Thoracic aorta (tissue), 2 donors: ENCODE results near the gene AURKAIP1. TPM values are rescaled to one million over a fixed set of nuclear protein-coding genes. Genes with fewer than 3 reads are reported as not detected.

ENCODE experiments used
- ATAC-seq: fragments of 150-250 bp; one replicate; pipeline ENCODE4 v1.8.0; 2017; ENCODE audit warnings: low read depth; ENCODE audit not compliant: insufficient number of reproducible peaks, low FRiP score
- DNase-seq: peaks from one replicate; pipeline ENCODE4 v3.0.0-alpha.2; 2020; ENCODE audit warnings: low spot score
- H3K27ac ChIP-seq, 2 donors: fragments of 200-600 bp; sonication (generic); 1 replicate in 1 of 2; 2 replicates in 1 of 2; pipeline ENCODE4 v1.5.1; 2016; ENCODE audit warnings: mild to moderate bottlenecking in 2 of 2, moderate library complexity in 2 of 2
- H3K27me3 ChIP-seq: fragments of 200-600 bp; sonication (generic); replicated peaks from 2 replicates; pipeline ENCODE4 v1.6.0; 2016; ENCODE audit warnings: mild to moderate bottlenecking; ENCODE audit not compliant: insufficient read depth
- H3K36me3 ChIP-seq: fragments of 200-600 bp; sonication (generic); one replicate; pipeline ENCODE4 v1.5.1; 2016
- H3K4me1 ChIP-seq, 2 donors: fragments of 200-600 bp; sonication (generic); 1 replicate in 1 of 2; 2 replicates in 1 of 2; pipeline versions ENCODE4 v1.5.1 to v1.6.0; 2016; ENCODE audit warnings: low read depth in 2 of 2, mild to moderate bottlenecking in 1 of 2; ENCODE audit not compliant: control insufficient read depth in 1 of 2
- H3K4me3 ChIP-seq: fragments of 200-600 bp; sonication (generic); 2 replicates; pipeline ENCODE4 v1.5.1; 2016; ENCODE audit warnings: mild to moderate bottlenecking
- H3K9me3 ChIP-seq: fragments of 200-600 bp; sonication (generic); 2 replicates; pipeline ENCODE4 v1.5.1; 2016
- total RNA-seq, 2 donors: library from RNA; depleted of rRNA; stranded (reverse); fragments of >200 nt; gene quantifications; one replicate each; pipeline versions ENCODE4 v1.1.0 to v1.2.3, GENCODE V29; 2016
- TF ChIP-seq, protein P1 (sequence below): fragments of 200-600 bp; sonication (generic); IDR thresholded peaks from one replicate; pipeline ENCODE4 v1.5.1; 2019; ENCODE audit warnings: antibody characterized with exemption

The AURKAIP1 gene
- total RNA-seq, 2 donors from 2014 or later = 43.5 to 94.5 TPM

DNA sequence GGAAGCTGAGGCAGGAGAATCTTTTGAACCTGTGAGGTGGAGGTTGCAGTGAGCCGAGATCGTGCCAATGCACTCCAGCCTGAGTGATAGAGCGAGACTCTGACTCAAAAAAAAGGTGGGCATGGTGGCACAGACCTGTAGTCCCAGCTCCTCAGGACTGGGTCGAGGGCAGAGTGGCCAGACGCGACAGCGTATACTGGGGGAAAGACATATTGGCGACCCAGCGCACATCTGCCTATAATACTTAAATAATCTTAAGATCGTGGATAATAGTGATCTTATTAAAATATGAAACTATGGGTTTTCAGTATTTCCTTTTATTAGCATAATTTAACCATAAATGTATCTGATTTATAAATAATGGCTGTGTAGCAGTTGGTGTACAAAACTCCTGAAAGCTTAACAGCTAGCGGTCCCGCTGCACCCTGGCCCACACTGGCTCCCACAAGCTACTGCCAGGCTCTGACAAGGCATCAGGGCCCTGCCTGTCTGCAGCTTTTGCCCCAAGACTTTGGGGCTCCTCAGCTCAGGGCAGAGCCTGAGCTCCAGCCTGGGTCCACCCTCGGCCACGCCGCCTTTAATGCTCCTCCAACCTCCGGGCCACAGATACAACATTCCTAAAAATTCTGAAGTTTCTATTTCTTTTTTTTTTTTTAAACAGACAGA, 2.7 kb upstream of the AURKAIP1 start:
- Histone ChIP-seq H3K4me3 (no peak overlapping the region), H3K27ac (no peak overlapping the region), H3K4me1 (peaks cover 16 to 18% of the 10 kb centered on the region in 2 donors), H3K36me3 (peaks cover 7% of the 10 kb centered on the region), H3K9me3 (no peaks in the 10 kb centered on the region), H3K27me3 (no peaks in the 10 kb centered on the region)
- ATAC-seq (no peak), DNase-seq (no peak)
- TF ChIP-seq, protein P1, sequence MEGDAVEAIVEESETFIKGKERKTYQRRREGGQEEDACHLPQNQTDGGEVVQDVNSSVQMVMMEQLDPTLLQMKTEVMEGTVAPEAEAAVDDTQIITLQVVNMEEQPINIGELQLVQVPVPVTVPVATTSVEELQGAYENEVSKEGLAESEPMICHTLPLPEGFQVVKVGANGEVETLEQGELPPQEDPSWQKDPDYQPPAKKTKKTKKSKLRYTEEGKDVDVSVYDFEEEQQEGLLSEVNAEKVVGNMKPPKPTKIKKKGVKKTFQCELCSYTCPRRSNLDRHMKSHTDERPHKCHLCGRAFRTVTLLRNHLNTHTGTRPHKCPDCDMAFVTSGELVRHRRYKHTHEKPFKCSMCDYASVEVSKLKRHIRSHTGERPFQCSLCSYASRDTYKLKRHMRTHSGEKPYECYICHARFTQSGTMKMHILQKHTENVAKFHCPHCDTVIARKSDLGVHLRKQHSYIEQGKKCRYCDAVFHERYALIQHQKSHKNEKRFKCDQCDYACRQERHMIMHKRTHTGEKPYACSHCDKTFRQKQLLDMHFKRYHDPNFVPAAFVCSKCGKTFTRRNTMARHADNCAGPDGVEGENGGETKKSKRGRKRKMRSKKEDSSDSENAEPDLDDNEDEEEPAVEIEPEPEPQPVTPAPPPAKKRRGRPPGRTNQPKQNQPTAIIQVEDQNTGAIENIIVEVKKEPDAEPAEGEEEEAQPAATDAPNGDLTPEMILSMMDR = no peak

DNA sequence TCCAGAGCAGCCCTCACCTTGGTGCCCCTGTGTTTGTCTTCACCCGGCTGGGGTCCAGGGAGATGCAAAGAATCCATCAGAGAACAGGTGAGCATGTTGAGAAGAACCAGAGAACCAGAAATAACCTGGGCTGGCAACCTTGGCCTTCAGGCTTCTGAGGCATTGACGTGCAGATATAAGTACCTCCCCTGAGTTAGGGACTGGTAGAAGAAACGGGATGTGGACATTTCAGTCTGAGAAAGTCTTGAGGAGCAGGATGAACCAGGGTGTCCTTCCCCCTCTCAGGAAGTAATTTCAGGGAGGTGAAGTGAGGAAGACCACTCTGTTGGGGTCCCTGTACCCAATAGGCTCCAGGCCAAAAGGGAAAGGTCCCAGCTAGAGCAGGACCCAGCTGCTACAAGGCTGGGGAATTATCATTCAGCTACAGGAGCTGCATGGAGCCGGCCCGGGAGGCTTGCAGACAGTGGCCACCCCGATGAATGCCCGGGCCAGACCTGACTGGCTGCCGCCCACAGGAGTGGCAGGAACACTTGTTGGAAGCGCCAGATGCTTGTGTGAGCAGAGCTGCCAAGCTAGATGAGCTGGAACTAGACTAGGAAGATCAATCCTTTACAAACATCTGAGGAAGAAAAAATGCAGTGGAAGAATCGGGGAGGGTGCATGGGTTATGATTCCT, 1.7 kb upstream of the AURKAIP1 start:
- TF ChIP-seq, protein P1 = no peak
- H3K27ac ChIP-seq = no peak overlapping the region
- H3K36me3 ChIP-seq = peaks cover 7% of the 10 kb centered on the region
- H3K4me1 ChIP-seq = peaks cover 21 to 25% of the 10 kb centered on the region in 2 donors
- no peak for DNase-seq
- no peak for ATAC-seq
- H3K9me3 ChIP-seq = no peaks in the 10 kb centered on the region
- H3K4me3 ChIP-seq = no peak overlapping the region
- no peaks in the 10 kb centered on the region for H3K27me3 ChIP-seq

GRCh38 chr1:1374589-1374928, 448 bp downstream of the AURKAIP1 start:
- Histone ChIP-seq H3K36me3 (peaks cover 7% of the 10 kb centered on the region), H3K9me3 (no peaks in the 10 kb centered on the region), H3K27me3 (no peaks in the 10 kb centered on the region), H3K4me3 (peak overlapping the region; percentile 81), H3K27ac (peak overlapping the region; percentile 95 to 99), H3K4me1 (peaks cover 22 to 29% of the 10 kb centered on the region in 2 donors)
- TF ChIP-seq, protein P1 = no peak
- no peak for DNase-seq
- ATAC-seq = no peak

GRCh38 chr1:1373815-1374588, 1.0 kb downstream of the AURKAIP1 start:
- Histone ChIP-seq H3K36me3 (peaks cover 7% of the 10 kb centered on the region), H3K9me3 (no peaks in the 10 kb centered on the region), H3K27me3 (no peaks in the 10 kb centered on the region), H3K27ac (peak overlapping the region in 1 of 2 donors; percentile 99), H3K4me1 (peaks cover 22 to 29% of the 10 kb centered on the region in 2 donors), H3K4me3 (peak overlapping the region; percentile 81)
- TF ChIP-seq, protein P1 = no peak
- DNase-seq = no peak
- no peak for ATAC-seq
